ENCODE results near the gene KIF5C. TPM values are rescaled to one million over a fixed set of nuclear protein-coding genes. Genes with fewer than 3 reads are reported as not detected.

Gene KIF5C
- total RNA-seq, 2 experiments from 2014 or later: 8.1 to 22.2 TPM

GRCh38 chr2:148959745-148960144, 84.7 kb downstream of the KIF5C start:
- Histone ChIP-seq H3K9me3 (ENCODE audit: low read length) (no peaks in the 10 kb centered on the region), H3K4me3 (ENCODE audit: low read depth, low read length, poor library complexity, severe bottlenecking) (no peak overlapping the region), H3K4me2 (ENCODE audit: low read length) (no peak overlapping the region), H3K4me1 (ENCODE audit: insufficient read depth, low read length, poor library complexity, severe bottlenecking) (no peaks in the 10 kb centered on the region), H3K27ac (ENCODE audit: low read depth, low read length, poor library complexity, severe bottlenecking) (no peak overlapping the region), H2AFZ (ENCODE audit: low read length) (no peak overlapping the region), H3K36me3 (ENCODE audit: insufficient read depth, low read length) (peaks cover 15% of the 10 kb centered on the region; the same call in 1 of the 2 replicates), H3K9me2 (ENCODE audit: insufficient read depth, low read length) (no peaks in the 10 kb centered on the region), H4K20me1 (ENCODE audit: insufficient read depth, low read length) (no peaks in the 10 kb centered on the region), H3K79me2 (ENCODE audit: insufficient read depth, low read depth, low read length) (no peaks in the 10 kb centered on the region)
- ChIA-PET POLR2A (no interaction called here), CTCF (ENCODE audit: unreplicated experiment) (no interaction called here)
- intact Hi-C loops (cut with micrococcal nuclease; ENCODE audit: unreplicated experiment): no loop called here
- no peak for DNase-seq (ENCODE audit: low spot score)
- TF ChIP-seq EZH2phosphoT487 (IDR thresholded peaks at IDR 0.05; ENCODE audit: borderline replicate concordance, low read depth, low read length): no peak
- TF ChIP-seq, protein P1, sequence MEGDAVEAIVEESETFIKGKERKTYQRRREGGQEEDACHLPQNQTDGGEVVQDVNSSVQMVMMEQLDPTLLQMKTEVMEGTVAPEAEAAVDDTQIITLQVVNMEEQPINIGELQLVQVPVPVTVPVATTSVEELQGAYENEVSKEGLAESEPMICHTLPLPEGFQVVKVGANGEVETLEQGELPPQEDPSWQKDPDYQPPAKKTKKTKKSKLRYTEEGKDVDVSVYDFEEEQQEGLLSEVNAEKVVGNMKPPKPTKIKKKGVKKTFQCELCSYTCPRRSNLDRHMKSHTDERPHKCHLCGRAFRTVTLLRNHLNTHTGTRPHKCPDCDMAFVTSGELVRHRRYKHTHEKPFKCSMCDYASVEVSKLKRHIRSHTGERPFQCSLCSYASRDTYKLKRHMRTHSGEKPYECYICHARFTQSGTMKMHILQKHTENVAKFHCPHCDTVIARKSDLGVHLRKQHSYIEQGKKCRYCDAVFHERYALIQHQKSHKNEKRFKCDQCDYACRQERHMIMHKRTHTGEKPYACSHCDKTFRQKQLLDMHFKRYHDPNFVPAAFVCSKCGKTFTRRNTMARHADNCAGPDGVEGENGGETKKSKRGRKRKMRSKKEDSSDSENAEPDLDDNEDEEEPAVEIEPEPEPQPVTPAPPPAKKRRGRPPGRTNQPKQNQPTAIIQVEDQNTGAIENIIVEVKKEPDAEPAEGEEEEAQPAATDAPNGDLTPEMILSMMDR (conservative IDR thresholded peaks at IDR 0.05; ENCODE audit: low read length): no peak
- BruUV-seq (replicated peaks): no TSS peak

GRCh38 chr2:148960483-148960882, 85.5 kb downstream of the KIF5C start:
- no peak for DNase-seq (ENCODE audit: low spot score)
- H2AFZ ChIP-seq (ENCODE audit: low read length): no peak overlapping the region
- H3K36me3 ChIP-seq (ENCODE audit: insufficient read depth, low read length): peaks cover 15% of the 10 kb centered on the region; the same call in 1 of the 2 replicates
- H3K9me2 ChIP-seq (ENCODE audit: insufficient read depth, low read length): no peaks in the 10 kb centered on the region
- intact Hi-C loops (cut with micrococcal nuclease; ENCODE audit: unreplicated experiment): no loop called here
- H3K4me3 ChIP-seq (ENCODE audit: low read depth, low read length, poor library complexity, severe bottlenecking): no peak overlapping the region
- ChIA-PET CTCF (ENCODE audit: unreplicated experiment) (no interaction called here), POLR2A (no interaction called here)
- peaks cover 1% of the 10 kb centered on the region for H3K4me1 ChIP-seq (ENCODE audit: insufficient read depth, low read length, poor library complexity, severe bottlenecking)
- no peaks in the 10 kb centered on the region for H4K20me1 ChIP-seq (ENCODE audit: insufficient read depth, low read length)
- H3K9me3 ChIP-seq (ENCODE audit: low read length): no peaks in the 10 kb centered on the region
- H3K79me2 ChIP-seq (ENCODE audit: insufficient read depth, low read depth, low read length): no peaks in the 10 kb centered on the region
- TF ChIP-seq, protein P1 (conservative IDR thresholded peaks at IDR 0.05; ENCODE audit: low read length): no peak
- TF ChIP-seq EZH2phosphoT487 (IDR thresholded peaks at IDR 0.05; ENCODE audit: borderline replicate concordance, low read depth, low read length): no peak
- BruUV-seq (replicated peaks): no TSS peak
- H3K4me2 ChIP-seq (ENCODE audit: low read length): no peak overlapping the region
- H3K27ac ChIP-seq (ENCODE audit: low read depth, low read length, poor library complexity, severe bottlenecking): no peak overlapping the region

- no peaks in the 10 kb centered on the region for H3K9me2 ChIP-seq (ENCODE audit: insufficient read depth, low read length)
- no peak overlapping the region for H2AFZ ChIP-seq (ENCODE audit: low read length)
- BruUV-seq (replicated peaks): no TSS peak
- H3K4me3 ChIP-seq (ENCODE audit: low read depth, low read length, poor library complexity, severe bottlenecking): no peak overlapping the region
- H3K36me3 ChIP-seq (ENCODE audit: insufficient read depth, low read length): no peaks in the 10 kb centered on the region
- no peak for DNase-seq (ENCODE audit: low spot score)
- H3K9me3 ChIP-seq (ENCODE audit: low read length): no peaks in the 10 kb centered on the region
- ChIA-PET CTCF (ENCODE audit: unreplicated experiment) (no interaction called here), POLR2A (no interaction called here)
- H3K27ac ChIP-seq (ENCODE audit: low read depth, low read length, poor library complexity, severe bottlenecking): no peak overlapping the region
- intact Hi-C loops (cut with micrococcal nuclease; ENCODE audit: unreplicated experiment): no loop called here
- no peak overlapping the region for H3K4me2 ChIP-seq (ENCODE audit: low read length)
- TF ChIP-seq, protein P1 (conservative IDR thresholded peaks at IDR 0.05; ENCODE audit: low read length): no peak
- TF ChIP-seq EZH2phosphoT487 (IDR thresholded peaks at IDR 0.05; ENCODE audit: borderline replicate concordance, low read depth, low read length): no peak
- peaks cover 6% of the 10 kb centered on the region for H3K4me1 ChIP-seq (ENCODE audit: insufficient read depth, low read length, poor library complexity, severe bottlenecking)
- no peaks in the 10 kb centered on the region for H3K79me2 ChIP-seq (ENCODE audit: insufficient read depth, low read depth, low read length)
- H4K20me1 ChIP-seq (ENCODE audit: insufficient read depth, low read length): no peaks in the 10 kb centered on the region
These were observed 88.4 kb downstream of the KIF5C start for GRCh38 chr2:148963461-148963860.

Data from OCI-LY7 (cell line).